BE2C (cell line): Measurements from ENCODE around the gene MARCHF11.
A peak's percentile ranks its signal among the peaks of the same experiment; 100 is the strongest.

Experiments
- DNase-seq: peaks from one replicate; pipeline ENCODE4 v3.0.0-alpha.2; 2020
- H3K27me3 ChIP-seq: fragments of 250-450 bp; sonication (Bioruptor Pico); 2 replicates; pipeline ENCODE4 v1.5.1; 2020; ENCODE audit warnings: mild to moderate bottlenecking
- H3K36me3 ChIP-seq: fragments of 250-450 bp; sonication (Bioruptor Pico); 2 replicates; pipeline ENCODE4 v1.5.1; 2020; ENCODE audit warnings: mild to moderate bottlenecking
- H3K4me1 ChIP-seq: fragments of 250-450 bp; sonication (Bioruptor Pico); 2 replicates; pipeline ENCODE4 v1.5.1; 2020
- H3K4me3 ChIP-seq: 2 replicates; pipeline ENCODE4 v1.5.1; 2011; ENCODE audit warnings: low read depth, low read length
- H3K9me3 ChIP-seq: fragments of 250-450 bp; sonication (Bioruptor Pico); 2 replicates; pipeline ENCODE4 v1.5.1; 2020
- CTCF ChIP-seq: IDR thresholded peaks from 2 replicates; pipeline ENCODE4 v1.5.1; 2012; ENCODE audit warnings: mild to moderate bottlenecking, low read depth, low read length

Gene MARCHF11

GRCh38 chr5:16095612-16096011 lies 84.0 kb downstream of the MARCHF11 start:
- H3K9me3 ChIP-seq: no peaks in the 10 kb centered on the region
- no peak overlapping the region for H3K4me3 ChIP-seq
- no peak for TF ChIP-seq CTCF
- no peaks in the 10 kb centered on the region for H3K27me3 ChIP-seq
- no peaks in the 10 kb centered on the region for H3K36me3 ChIP-seq
- H3K4me1 ChIP-seq: peaks cover 21% of the 10 kb centered on the region
- DNase-seq: no peak

DNA sequence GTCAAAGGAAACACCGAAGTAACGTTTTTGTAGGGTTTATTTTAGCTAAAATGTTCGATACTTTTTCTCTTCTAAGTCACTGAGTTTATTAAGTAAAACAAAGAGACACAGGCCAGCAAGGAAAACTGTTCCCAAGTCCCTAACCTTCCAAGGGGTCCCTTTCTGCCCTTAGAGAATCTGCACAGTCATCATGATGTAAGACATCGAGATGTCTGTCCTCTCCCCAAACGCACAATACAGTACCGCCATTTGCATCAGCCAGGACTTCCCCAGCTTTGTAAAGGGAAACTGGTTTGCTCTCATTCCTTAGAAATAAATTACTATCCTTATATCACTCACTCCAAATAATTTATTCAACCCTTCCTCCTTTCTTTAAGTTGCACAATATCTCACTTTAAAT lies 89.3 kb downstream of the MARCHF11 start:
- peaks cover 37% of the 10 kb centered on the region for H3K4me1 ChIP-seq
- no peaks in the 10 kb centered on the region for H3K9me3 ChIP-seq
- no peak for TF ChIP-seq CTCF
- no peaks in the 10 kb centered on the region for H3K27me3 ChIP-seq
- DNase-seq: no peak
- H3K4me3 ChIP-seq: no peak overlapping the region
- peaks cover 2% of the 10 kb centered on the region; the same call in 1 of the 2 replicates for H3K36me3 ChIP-seq

GRCh38 chr5:16082982-16083381 lies 96.6 kb downstream of the MARCHF11 start:
- Histone ChIP-seq H3K9me3 (no peaks in the 10 kb centered on the region), H3K4me1 (peaks cover 21% of the 10 kb centered on the region), H3K4me3 (no peak overlapping the region), H3K36me3 (peaks cover 8% of the 10 kb centered on the region; the same call in 1 of the 2 replicates), H3K27me3 (no peaks in the 10 kb centered on the region)
- no peak for TF ChIP-seq CTCF
- no peak for DNase-seq

GRCh38 chr5:16082053-16082452 lies 97.5 kb downstream of the MARCHF11 start:
- TF ChIP-seq CTCF: no peak
- Histone ChIP-seq H3K9me3 (no peaks in the 10 kb centered on the region), H3K36me3 (peaks cover 8% of the 10 kb centered on the region; the same call in 1 of the 2 replicates), H3K4me1 (peaks cover 20% of the 10 kb centered on the region), H3K27me3 (no peaks in the 10 kb centered on the region), H3K4me3 (no peak overlapping the region)
- DNase-seq: no peak

GRCh38 chr5:16081376-16081955 lies 98.1 kb downstream of the MARCHF11 start:
- H3K27me3 ChIP-seq: no peaks in the 10 kb centered on the region
- peaks cover 18% of the 10 kb centered on the region for H3K4me1 ChIP-seq
- no peak for DNase-seq
- H3K36me3 ChIP-seq: peaks cover 8% of the 10 kb centered on the region; the same call in 1 of the 2 replicates
- no peak for TF ChIP-seq CTCF
- H3K9me3 ChIP-seq: no peaks in the 10 kb centered on the region
- no peak overlapping the region for H3K4me3 ChIP-seq

- peak; percentile 82 for DNase-seq
- Histone ChIP-seq H3K36me3 (no peaks in the 10 kb centered on the region), H3K4me1 (peaks cover 26% of the 10 kb centered on the region), H3K27me3 (no peaks in the 10 kb centered on the region), H3K4me3 (0 out of 2 replicates have a peak overlapping the region, but pooled peaks have one; percentile 5), H3K9me3 (no peaks in the 10 kb centered on the region)
- peak; percentile 45 for TF ChIP-seq CTCF
These were observed 102.9 kb downstream of the MARCHF11 start for GRCh38 chr5:16076657-16077056.
